NCI-H2227 treated with DMSO at 0.1 percent for 48 hours (cell line): ENCODE results near the gene FNDC5.

Experiments used
- DNase-seq: peaks from one replicate; lab custom pipeline; 2025; lab: John Stamatoyannopoulos, UW

The FNDC5 gene

DNA sequence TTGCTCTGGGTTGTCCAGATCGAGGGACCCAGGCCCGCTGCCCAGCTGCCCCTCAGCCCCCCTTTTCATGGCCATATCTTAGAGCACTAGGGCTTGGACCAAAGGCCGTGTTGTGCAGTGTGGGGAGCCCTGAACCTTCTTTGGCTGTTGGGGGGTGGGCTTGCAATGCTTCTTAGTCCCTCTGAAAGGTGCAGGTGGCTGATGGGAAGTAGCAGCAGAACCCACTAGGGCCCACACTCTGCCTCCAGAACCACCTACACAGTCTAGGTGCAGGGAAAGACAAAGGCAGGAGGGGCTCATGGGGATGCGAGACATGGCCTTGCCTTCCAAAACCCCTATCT, 13.3 kb upstream of the FNDC5 start:
- DNase-seq = no peak

GRCh38 chr1:32883338-32884031, 12.8 kb upstream of the FNDC5 start:
- no peak for DNase-seq

GRCh38 chr1:32881871-32882850, 11.4 kb upstream of the FNDC5 start:
- DNase-seq = no peak

DNA sequence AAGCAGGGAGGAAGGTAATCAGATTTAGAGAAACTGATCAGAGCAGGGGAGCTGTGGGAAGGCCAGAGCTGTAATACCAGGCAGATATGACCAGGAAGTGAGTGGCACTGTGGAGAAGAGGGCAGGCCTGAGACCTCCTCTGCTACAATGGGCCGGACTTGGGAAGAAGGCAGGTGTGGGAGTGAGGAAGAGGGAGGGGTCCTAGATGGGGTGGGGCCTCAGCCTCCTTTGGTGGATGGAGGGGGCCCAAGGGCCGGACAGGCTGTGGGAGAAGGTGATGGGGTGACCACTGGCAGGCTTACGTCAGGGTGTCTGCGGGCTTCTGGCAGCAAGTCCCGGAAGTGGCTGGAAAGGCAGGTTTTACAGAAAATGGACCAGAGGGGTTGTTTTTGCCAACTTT, 10.6 kb upstream of the FNDC5 start:
- DNase-seq = no peak

GRCh38 chr1:32878637-32879041, 7.9 kb upstream of the FNDC5 start:
- DNase-seq = no peak

DNA sequence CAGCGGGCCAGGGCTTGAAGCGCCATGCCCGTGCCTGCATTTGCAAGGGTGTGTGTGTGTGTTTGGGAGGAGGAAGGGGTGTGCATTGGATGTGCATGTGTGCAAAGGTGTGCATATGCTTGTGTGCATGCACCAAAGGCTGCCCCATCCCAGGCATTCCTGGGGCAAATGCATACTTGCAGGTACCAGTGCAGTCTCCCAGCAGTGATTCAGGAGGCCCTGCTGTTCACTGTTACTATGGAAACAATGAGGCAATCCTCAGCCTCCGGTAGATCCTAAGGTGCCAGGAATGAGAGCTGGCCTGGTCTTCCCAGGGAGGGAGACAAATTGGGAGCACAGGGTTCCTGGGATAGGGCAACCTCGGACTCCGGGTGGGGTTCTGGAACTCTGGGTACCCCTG, 7.5 kb upstream of the FNDC5 start:
- no peak for DNase-seq

GRCh38 chr1:32877211-32878110, 6.7 kb upstream of the FNDC5 start:
- DNase-seq = no peak

GRCh38 chr1:32876341-32877210, 5.9 kb upstream of the FNDC5 start:
- DNase-seq = no peak

- no peak for DNase-seq
These were observed 4.4 kb upstream of the FNDC5 start for GRCh38 chr1:32874860-32875752.

GRCh38 chr1:32873484-32873883, 2.8 kb upstream of the FNDC5 start:
- DNase-seq = no peak

DNA sequence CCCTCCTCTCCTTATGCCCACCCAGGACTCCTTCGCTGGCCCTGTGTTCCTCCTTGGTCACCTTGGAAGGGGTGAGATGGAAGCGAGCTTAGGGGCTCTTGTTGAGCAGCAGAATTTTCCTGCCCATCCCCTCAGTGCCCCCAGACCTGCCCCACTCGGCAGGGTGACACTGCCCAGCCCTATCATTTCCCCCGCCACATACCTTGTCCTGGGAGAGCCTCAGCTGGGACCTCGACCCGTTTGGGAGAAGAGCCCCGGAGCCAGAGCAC, 1.4 kb upstream of the FNDC5 start:
- DNase-seq = no peak

DNA sequence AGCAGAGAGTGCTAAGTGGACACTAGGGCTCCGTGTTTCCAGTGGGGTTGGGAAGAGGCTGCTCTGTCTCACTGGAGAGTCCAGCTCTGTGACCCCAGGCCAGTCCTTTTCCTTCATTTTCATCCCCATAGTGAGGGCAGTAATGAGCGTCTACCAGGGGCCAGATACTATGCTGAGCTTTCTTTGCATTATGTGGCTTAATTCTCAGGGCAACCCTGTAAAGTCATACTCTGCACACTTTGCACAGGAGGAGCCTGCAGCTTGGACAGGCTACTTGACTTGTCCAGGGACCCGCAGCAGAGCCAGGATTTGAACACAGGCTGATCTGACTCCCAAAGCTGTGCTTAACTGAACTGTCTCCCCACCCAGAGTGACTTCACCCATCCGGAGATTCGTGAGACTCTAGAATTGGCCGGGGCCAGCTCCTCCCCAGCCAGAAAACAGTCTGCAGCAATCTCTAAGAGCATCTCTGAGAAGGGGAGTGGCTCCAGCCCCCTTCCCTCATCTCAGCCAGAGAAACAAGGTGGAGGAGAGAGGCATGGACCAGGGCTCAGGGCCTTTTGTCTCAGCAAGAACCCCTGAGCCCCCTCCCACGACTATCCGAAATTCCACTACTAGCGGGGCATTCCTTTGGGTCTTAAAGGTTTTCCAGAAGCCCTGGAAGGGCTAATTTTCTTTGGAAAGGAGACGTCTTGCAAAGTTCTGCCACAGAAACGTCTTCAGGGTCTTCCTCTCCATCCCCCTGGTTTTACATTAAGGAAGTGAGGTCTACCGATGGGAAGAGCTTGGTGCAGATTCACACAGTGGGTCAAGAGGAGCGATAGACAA, 866 bp upstream of the FNDC5 start:
- DNase-seq = peak; percentile 30

DNA sequence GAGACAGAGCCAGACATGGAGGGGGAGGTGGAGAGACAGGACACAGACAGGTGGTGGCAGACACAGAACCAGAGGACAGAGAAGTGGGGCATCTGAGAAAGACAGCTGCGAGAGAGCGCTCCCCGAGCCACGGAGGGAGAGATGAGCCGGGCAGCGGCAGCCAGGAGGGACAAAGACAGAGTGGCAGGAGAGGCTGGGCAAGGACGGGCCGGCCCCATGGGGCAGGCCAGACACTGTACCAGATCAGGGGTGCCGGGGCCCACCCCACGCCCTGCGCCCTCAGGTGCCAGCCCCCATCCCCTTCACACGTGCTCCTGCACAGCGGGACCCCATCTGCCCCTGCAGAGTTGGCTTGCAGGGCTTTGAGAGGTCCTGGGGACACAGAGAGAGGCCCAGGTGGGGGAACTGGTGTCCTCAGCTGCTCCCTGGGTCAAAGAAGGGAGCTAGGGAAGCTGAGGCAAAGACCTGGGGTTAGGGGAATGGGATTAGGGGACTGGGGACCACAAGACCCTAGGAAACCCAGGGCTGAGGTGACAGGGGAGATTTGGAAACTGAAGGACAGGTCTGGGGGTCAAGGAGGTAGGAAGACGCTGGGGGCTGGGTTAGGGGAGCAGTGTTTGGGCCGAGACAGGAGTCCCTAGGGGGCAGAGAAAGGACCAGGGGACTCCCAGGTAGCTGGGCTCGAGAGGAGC, 643 bp downstream of the FNDC5 start:
- DNase-seq = no peak

DNA sequence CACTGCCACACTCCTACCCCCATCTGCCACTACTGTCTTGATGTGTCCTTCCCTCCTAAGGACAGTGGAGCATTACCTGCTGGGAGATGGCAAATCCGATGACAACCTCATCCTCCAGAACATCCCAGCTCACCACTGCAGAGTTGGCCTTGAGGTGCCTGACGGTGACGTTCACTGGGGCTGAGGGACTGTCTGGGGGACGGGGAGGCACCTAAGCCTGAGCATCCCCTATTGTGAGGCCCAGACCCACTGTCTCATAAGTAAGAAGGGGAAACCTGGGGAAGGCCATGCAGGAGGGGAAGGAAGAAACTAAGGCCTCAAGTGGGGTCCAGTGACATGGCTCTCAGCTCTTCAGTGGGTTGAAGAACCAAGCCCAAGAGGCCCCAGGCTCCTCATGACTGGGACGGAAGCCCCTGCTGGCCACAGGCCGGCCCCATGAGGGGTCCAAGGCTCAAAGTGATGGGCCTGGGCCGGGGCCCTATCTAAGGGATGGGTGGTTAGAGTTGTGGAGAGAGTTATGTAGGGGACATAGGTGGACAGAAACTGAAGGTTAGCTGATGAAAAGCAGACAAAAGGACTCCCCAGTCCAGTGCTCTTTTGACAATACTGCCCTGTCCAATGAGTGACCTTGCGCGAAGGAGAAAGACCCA, 1.8 kb downstream of the FNDC5 start:
- DNase-seq = no peak

DNA sequence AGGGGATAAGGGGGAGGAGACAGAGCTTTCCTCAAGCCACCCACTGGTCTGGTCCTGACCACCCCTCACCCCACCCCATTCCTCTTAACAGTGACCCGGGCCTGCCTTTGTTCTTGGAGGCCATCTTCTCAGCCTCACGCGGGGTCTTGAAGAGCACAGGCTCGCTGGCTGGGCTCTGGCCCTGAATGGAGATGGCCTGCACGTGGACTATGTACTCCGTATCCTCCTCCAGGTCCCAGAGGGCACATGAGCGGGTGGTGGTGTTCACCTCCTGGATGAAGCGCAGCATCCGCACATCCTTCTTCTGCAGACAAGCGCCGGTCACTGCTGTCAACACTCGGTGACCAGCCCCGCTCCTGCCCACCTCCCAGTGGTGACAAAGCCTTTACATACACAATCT, 2.6 kb downstream of the FNDC5 start:
- no peak for DNase-seq

- no peak for DNase-seq
These were observed 3.0 kb downstream of the FNDC5 start for GRCh38 chr1:32867671-32868070.

GRCh38 chr1:32867151-32867550, 3.6 kb downstream of the FNDC5 start:
- DNase-seq = no peak

GRCh38 chr1:32865639-32866405, 4.9 kb downstream of the FNDC5 start:
- no peak for DNase-seq
